Calu3 (cell line): Measurements from ENCODE around the gene GNG12. TPM values are rescaled to one million over a fixed set of nuclear protein-coding genes. Genes with fewer than 3 reads are reported as not detected.

Source experiments
- BruUV-seq: library from RNA; stranded (reverse); fragments of 400-500 nt; replicated peaks from 2 replicates; lab custom pipeline; 2021; lab: Mats Ljungman, UMichigan
- CTCF ChIA-PET: fragments of 300-600 bp; sonication (Branson Sonifier 250); formaldehyde crosslinking; loops from one replicate; lab custom pipeline; 2022; ENCODE audit warnings: antibody characterized with exemption; lab: Charles Lee
- DNase-seq: peaks from one replicate; pipeline ENCODE4 v3.0.0; 2022
- H3K27ac Mint-ChIP-seq: one replicate; pipeline ENCODE4 v1.8.0; 2022; ENCODE audit warnings: mixed read lengths; ENCODE audit not compliant: unreplicated experiment
- H3K27me3 Mint-ChIP-seq: one replicate; pipeline ENCODE4 v1.8.0; 2022; ENCODE audit warnings: mixed read lengths; ENCODE audit not compliant: unreplicated experiment
- H3K36me3 Mint-ChIP-seq: one replicate; pipeline ENCODE4 v1.8.0; 2022; ENCODE audit warnings: mild to moderate bottlenecking, moderate library complexity, mixed read lengths; ENCODE audit not compliant: insufficient read depth, unreplicated experiment
- H3K4me1 Mint-ChIP-seq: one replicate; pipeline ENCODE4 v1.8.0; 2022; ENCODE audit warnings: mild to moderate bottlenecking, low read depth, mixed read lengths; ENCODE audit not compliant: unreplicated experiment
- H3K4me3 Mint-ChIP-seq: one replicate; pipeline ENCODE4 v1.8.0; 2022; ENCODE audit warnings: mild to moderate bottlenecking, low read depth, moderate library complexity, mixed read lengths; ENCODE audit not compliant: unreplicated experiment
- H3K9me3 Mint-ChIP-seq: one replicate; pipeline ENCODE4 v1.8.0; 2022; ENCODE audit warnings: low read depth, mixed read lengths; ENCODE audit not compliant: unreplicated experiment
- CTCF ChIP-seq: fragments of 200-600 bp; IDR thresholded peaks from one replicate; pipeline ENCODE4 v1.8.0; 2022; ENCODE audit warnings: antibody characterized with exemption; ENCODE audit not compliant: unreplicated experiment
- intact Hi-C: fragments of 100-400 bp; cut with micrococcal nuclease; formaldehyde crosslinking; loops from one replicate; pipeline ENCODE4 v1.10.0; 2022; ENCODE audit not compliant: unreplicated experiment
- total RNA-seq: library from RNA; stranded (reverse); gene quantifications from 2 replicates; pipeline ENCODE4 v1.2.3, GENCODE V29; 2022

The GNG12 gene
- total RNA-seq, 1 experiment from 2014 or later: 85.6 TPM

- H3K27me3 Mint-ChIP-seq: no peaks in the 10 kb centered on the region
- TF ChIP-seq CTCF: no peak
- intact Hi-C loops: no loop called here
Measured at GRCh38 chr1:67743072-67743725, 90.1 kb downstream of the GNG12 start.

GRCh38 chr1:67741736-67742135 lies 91.5 kb downstream of the GNG12 start:
- H3K4me1 Mint-ChIP-seq: peaks cover 43% of the 10 kb centered on the region
- BruUV-seq: no TSS peak
- no peak overlapping the region for H3K4me3 Mint-ChIP-seq
- intact Hi-C loops: no loop called here
- no peaks in the 10 kb centered on the region for H3K9me3 Mint-ChIP-seq
- H3K27ac Mint-ChIP-seq: no peak overlapping the region
- CTCF ChIA-PET: interaction anchor here (0.5 to 1.6 kb wide), 3 partner anchors 10 to 170 kb away, joined by 3 to 5 read pairs (median 4); no protein-coding TSS in a partner anchor
- H3K27me3 Mint-ChIP-seq: no peaks in the 10 kb centered on the region
- no peaks in the 10 kb centered on the region for H3K36me3 Mint-ChIP-seq
- no peak for TF ChIP-seq CTCF
- no peak for DNase-seq

More at GRCh38 chr1:67743072-67743725, 90.1 kb downstream of the GNG12 start:
- Mint-ChIP-seq H3K9me3 (no peaks in the 10 kb centered on the region), H3K4me3 (no peak overlapping the region), H3K27ac (no peak overlapping the region), H3K4me1 (peaks cover 46% of the 10 kb centered on the region), H3K36me3 (no peaks in the 10 kb centered on the region)
- BruUV-seq: no TSS peak
- CTCF ChIA-PET: interaction anchor here (1.6 kb wide), 1 partner anchor 170 kb away, joined by 3 read pairs; no protein-coding TSS in a partner anchor
- DNase-seq: no peak

- no peak for DNase-seq
- no peak for TF ChIP-seq CTCF
- no TSS peak for BruUV-seq
- Mint-ChIP-seq H3K27ac (no peak overlapping the region), H3K4me1 (peaks cover 43% of the 10 kb centered on the region), H3K9me3 (no peaks in the 10 kb centered on the region), H3K4me3 (no peak overlapping the region), H3K27me3 (no peaks in the 10 kb centered on the region), H3K36me3 (peaks cover 4% of the 10 kb centered on the region)
- CTCF ChIA-PET: interaction anchor here (1.0 kb wide), 1 partner anchor 11 kb away, joined by 5 read pairs; no protein-coding TSS in a partner anchor
- intact Hi-C loops: no loop called here
Measured at GRCh38 chr1:67741121-67741520, 92.1 kb downstream of the GNG12 start.

- no peak for TF ChIP-seq CTCF
- Mint-ChIP-seq H3K9me3 (no peaks in the 10 kb centered on the region), H3K27ac (no peak overlapping the region), H3K36me3 (peaks cover 9% of the 10 kb centered on the region), H3K4me3 (no peak overlapping the region), H3K27me3 (no peaks in the 10 kb centered on the region), H3K4me1 (peaks cover 42% of the 10 kb centered on the region)
- intact Hi-C loops: no loop called here
- no peak for DNase-seq
- CTCF ChIA-PET: no interaction called here
- BruUV-seq: no TSS peak
Measured at GRCh38 chr1:67740543-67740942, 92.7 kb downstream of the GNG12 start.
